GM23338 (cell line): ENCODE results near the gene RSPH3. TPM values are rescaled to one million over a fixed set of nuclear protein-coding genes. Genes with fewer than 3 reads are reported as not detected.

ENCODE experiments used
- ATAC-seq: fragments of 200-7000 bp; cut with Tn5 transposase; 3 replicates; pipeline ENCODE4 v1.9.1; 2020
- DNase-seq: peaks from one replicate; pipeline ENCODE4 v3.0.0-alpha.2; 2015; ENCODE audit warnings: low spot score
- H2AFZ ChIP-seq: fragments of 200-600 bp; sonication (generic); 2 replicates; pipeline ENCODE4 v1.8.0; 2016; ENCODE audit warnings: antibody characterized with exemption, mild to moderate bottlenecking, moderate library complexity
- H3F3A ChIP-seq: fragments of 200-600 bp; sonication (generic); replicated peaks from 2 replicates; pipeline ENCODE4 v1.8.0; 2017; ENCODE audit warnings: antibody characterized with exemption, mixed run types, low read depth
- H3K27ac ChIP-seq: fragments of 200-600 bp; sonication (generic); 2 replicates; pipeline ENCODE4 v1.6.1; 2016; ENCODE audit warnings: low read depth
- H3K27me3 ChIP-seq: fragments of 200-600 bp; sonication (generic); 2 replicates; pipeline ENCODE4 v1.8.0; 2016; ENCODE audit warnings: mild to moderate bottlenecking, mixed run types, moderate library complexity; ENCODE audit not compliant: insufficient read depth
- H3K36me3 ChIP-seq: fragments of 200-600 bp; sonication (generic); 2 replicates; pipeline ENCODE4 v1.8.0; 2016; ENCODE audit warnings: mild to moderate bottlenecking; ENCODE audit not compliant: insufficient read depth
- H3K4me1 ChIP-seq: fragments of 200-600 bp; sonication (generic); 2 replicates; pipeline ENCODE4 v1.8.0; 2016; ENCODE audit warnings: mild to moderate bottlenecking, moderate library complexity; ENCODE audit not compliant: insufficient read depth
- H3K4me2 ChIP-seq: fragments of 200-600 bp; sonication (generic); 2 replicates; pipeline ENCODE4 v1.7.1; 2017; ENCODE audit warnings: mixed run types
- H3K4me3 ChIP-seq: fragments of 200-600 bp; sonication (generic); 2 replicates; pipeline ENCODE4 v1.6.1; 2016; ENCODE audit warnings: mixed run types
- H3K79me2 ChIP-seq: fragments of 200-600 bp; sonication (generic); replicated peaks from 2 replicates; pipeline ENCODE4 v1.8.0; 2017; ENCODE audit warnings: mild to moderate bottlenecking; ENCODE audit not compliant: insufficient read depth
- H3K9me2 ChIP-seq: fragments of 200-600 bp; sonication (generic); 2 replicates; pipeline ENCODE4 v1.8.0; 2017; ENCODE audit not compliant: insufficient read depth
- H4K20me1 ChIP-seq: fragments of 200-600 bp; sonication (generic); replicated peaks from 2 replicates; pipeline ENCODE4 v1.8.0; 2017; ENCODE audit warnings: mild to moderate bottlenecking; ENCODE audit not compliant: insufficient read depth
- H3K27ac Mint-ChIP-seq: 2 replicates; pipeline ENCODE4 v1.8.0; 2020; ENCODE audit warnings: inconsistent platforms, mild to moderate bottlenecking, moderate library complexity, mixed read lengths
- H3K27me3 Mint-ChIP-seq: 3 replicates; pipeline ENCODE4 v1.8.0; 2022; ENCODE audit warnings: low read depth, mild to moderate bottlenecking, moderate library complexity, mixed read lengths, inconsistent platforms; ENCODE audit not compliant: insufficient read depth, poor library complexity
- H3K36me3 Mint-ChIP-seq: 3 replicates; pipeline ENCODE4 v1.8.0; 2021; ENCODE audit warnings: low read depth, mild to moderate bottlenecking, inconsistent platforms, moderate library complexity, mixed read lengths
- H3K4me1 Mint-ChIP-seq: 3 replicates; pipeline ENCODE4 v1.8.0; 2020; ENCODE audit warnings: mild to moderate bottlenecking, inconsistent platforms, mixed read lengths
- H3K4me3 Mint-ChIP-seq: 3 replicates; pipeline ENCODE4 v1.8.0; 2021; ENCODE audit warnings: moderate library complexity, mild to moderate bottlenecking, inconsistent platforms, mixed read lengths
- H3K9me3 Mint-ChIP-seq: 3 replicates; pipeline ENCODE4 v1.8.0; 2020; ENCODE audit warnings: moderate library complexity, mild to moderate bottlenecking, inconsistent platforms, mixed read lengths
- ETS1 ChIP-seq: IDR thresholded peaks from 2 replicates; pipeline ENCODE4 v1.6.1; 2016; ENCODE audit warnings: antibody characterized with exemption
- EZH2 ChIP-seq: fragments of 200-600 bp; sonication (generic); IDR thresholded peaks from one replicate; pipeline ENCODE4 v1.8.0; 2017; ENCODE audit warnings: antibody characterized with exemption, mild to moderate bottlenecking, low read depth; ENCODE audit not compliant: unreplicated experiment
- EZH2phosphoT487 ChIP-seq: fragments of 200-600 bp; sonication (generic); IDR thresholded peaks from one replicate; pipeline ENCODE4 v1.8.1; 2018; ENCODE audit warnings: antibody characterized with exemption; ENCODE audit not compliant: unreplicated experiment
- JUNB ChIP-seq: IDR thresholded peaks from one replicate; pipeline ENCODE4 v1.6.1; 2016; ENCODE audit warnings: antibody characterized with exemption; ENCODE audit not compliant: unreplicated experiment
- NANOG ChIP-seq: IDR thresholded peaks from 2 replicates; pipeline ENCODE4 v1.6.1; 2016; ENCODE audit warnings: antibody characterized with exemption, borderline replicate concordance
- POLR2AphosphoS5 ChIP-seq: IDR thresholded peaks from 2 replicates; pipeline ENCODE4 v1.6.1; 2016; ENCODE audit warnings: antibody characterized with exemption, low read depth
- STAT1 ChIP-seq: IDR thresholded peaks from one replicate; pipeline ENCODE4 v1.6.1; 2016; ENCODE audit warnings: antibody characterized with exemption; ENCODE audit not compliant: unreplicated experiment
- ZNF114 ChIP-seq: fragments of 250-450 bp; sonication (Bioruptor Pico); IDR thresholded peaks from 2 replicates; pipeline ENCODE4 v1.5.0; 2020; ENCODE audit warnings: mild to moderate bottlenecking, moderate library complexity
- ZNF331 ChIP-seq: fragments of 250-450 bp; sonication (Bioruptor Pico); IDR thresholded peaks from 2 replicates; pipeline ENCODE4 v1.5.0; 2020; ENCODE audit warnings: low read depth, mild to moderate bottlenecking, moderate library complexity
- polyA plus RNA-seq: library from polyadenylated mRNA; unstranded; fragments of >200 nt; fragmentation: Nextera tagmentation; extraction: Ambion mirVana; gene quantifications from 2 replicates; pipeline ENCODE4 v1.2.1, GENCODE V29; 2016
- total RNA-seq: library from RNA; depleted of rRNA; stranded (reverse); fragments of >200 nt; shearing (Covaris generic); gene quantifications from 2 replicates; pipeline ENCODE4 v1.2.3, GENCODE V29; 2014
- TF ChIP-seq, protein P1 (sequence below), 2 experiments: fragments of 200-600 bp in 1 of 2; sonication (generic) in 1 of 2; conservative IDR thresholded peaks; 2 replicates each; pipeline versions ENCODE4 v1.5.1 to v1.6.1; 2016 to 2017; ENCODE audit warnings: antibody characterized with exemption in 2 of 2, low read depth in 2 of 2, mild to moderate bottlenecking in 2 of 2, moderate library complexity in 1 of 2
- TF ChIP-seq, protein P2 (sequence below): fragments of 250-450 bp; sonication (Bioruptor Pico); IDR thresholded peaks from 2 replicates; pipeline ENCODE4 v1.5.0; 2020; ENCODE audit warnings: mild to moderate bottlenecking, moderate library complexity
- TF ChIP-seq, protein P3 (sequence below): IDR thresholded peaks from one replicate; pipeline ENCODE4 v1.6.1; 2018; ENCODE audit warnings: antibody characterized with exemption; ENCODE audit not compliant: unreplicated experiment

RSPH3 gene
- total and polyA plus RNA-seq, 2 experiments from 2014 or later = 1.7 to 3.9 TPM

GRCh38 chr6:159041181-159041580, 41.2 kb upstream of the RSPH3 start:
- H3K27me3 Mint-ChIP-seq = peaks cover 3% of the 10 kb centered on the region
- Histone ChIP-seq H3F3A (no peaks in the 10 kb centered on the region), H2AFZ (0 out of 2 replicates have a peak overlapping the region, but pooled peaks have one; percentile 30), H3K79me2 (no peaks in the 10 kb centered on the region), H3K4me3 (no peak overlapping the region), H3K27me3 (no peaks in the 10 kb centered on the region), H4K20me1 (no peaks in the 10 kb centered on the region), H3K27ac (no peak overlapping the region), H3K4me2 (no peak overlapping the region), H3K36me3 (no peaks in the 10 kb centered on the region), H3K4me1 (no peaks in the 10 kb centered on the region; the same call in 1 of the 2 replicates), H3K9me2 (no peaks in the 10 kb centered on the region)
- no peak for ATAC-seq
- H3K36me3 Mint-ChIP-seq = no peaks in the 10 kb centered on the region
- TF ChIP-seq POLR2AphosphoS5 = no peak
- no peak for TF ChIP-seq ZNF331 (CRISPR knock-in tag)
- no peak for TF ChIP-seq JUNB
- TF ChIP-seq, protein P1, sequence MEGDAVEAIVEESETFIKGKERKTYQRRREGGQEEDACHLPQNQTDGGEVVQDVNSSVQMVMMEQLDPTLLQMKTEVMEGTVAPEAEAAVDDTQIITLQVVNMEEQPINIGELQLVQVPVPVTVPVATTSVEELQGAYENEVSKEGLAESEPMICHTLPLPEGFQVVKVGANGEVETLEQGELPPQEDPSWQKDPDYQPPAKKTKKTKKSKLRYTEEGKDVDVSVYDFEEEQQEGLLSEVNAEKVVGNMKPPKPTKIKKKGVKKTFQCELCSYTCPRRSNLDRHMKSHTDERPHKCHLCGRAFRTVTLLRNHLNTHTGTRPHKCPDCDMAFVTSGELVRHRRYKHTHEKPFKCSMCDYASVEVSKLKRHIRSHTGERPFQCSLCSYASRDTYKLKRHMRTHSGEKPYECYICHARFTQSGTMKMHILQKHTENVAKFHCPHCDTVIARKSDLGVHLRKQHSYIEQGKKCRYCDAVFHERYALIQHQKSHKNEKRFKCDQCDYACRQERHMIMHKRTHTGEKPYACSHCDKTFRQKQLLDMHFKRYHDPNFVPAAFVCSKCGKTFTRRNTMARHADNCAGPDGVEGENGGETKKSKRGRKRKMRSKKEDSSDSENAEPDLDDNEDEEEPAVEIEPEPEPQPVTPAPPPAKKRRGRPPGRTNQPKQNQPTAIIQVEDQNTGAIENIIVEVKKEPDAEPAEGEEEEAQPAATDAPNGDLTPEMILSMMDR (conservative IDR thresholded peaks at IDR 0.05; ENCODE audit: low read depth in 2 of 2) = no peak
- TF ChIP-seq ETS1 = no peak
- TF ChIP-seq, protein P2, sequence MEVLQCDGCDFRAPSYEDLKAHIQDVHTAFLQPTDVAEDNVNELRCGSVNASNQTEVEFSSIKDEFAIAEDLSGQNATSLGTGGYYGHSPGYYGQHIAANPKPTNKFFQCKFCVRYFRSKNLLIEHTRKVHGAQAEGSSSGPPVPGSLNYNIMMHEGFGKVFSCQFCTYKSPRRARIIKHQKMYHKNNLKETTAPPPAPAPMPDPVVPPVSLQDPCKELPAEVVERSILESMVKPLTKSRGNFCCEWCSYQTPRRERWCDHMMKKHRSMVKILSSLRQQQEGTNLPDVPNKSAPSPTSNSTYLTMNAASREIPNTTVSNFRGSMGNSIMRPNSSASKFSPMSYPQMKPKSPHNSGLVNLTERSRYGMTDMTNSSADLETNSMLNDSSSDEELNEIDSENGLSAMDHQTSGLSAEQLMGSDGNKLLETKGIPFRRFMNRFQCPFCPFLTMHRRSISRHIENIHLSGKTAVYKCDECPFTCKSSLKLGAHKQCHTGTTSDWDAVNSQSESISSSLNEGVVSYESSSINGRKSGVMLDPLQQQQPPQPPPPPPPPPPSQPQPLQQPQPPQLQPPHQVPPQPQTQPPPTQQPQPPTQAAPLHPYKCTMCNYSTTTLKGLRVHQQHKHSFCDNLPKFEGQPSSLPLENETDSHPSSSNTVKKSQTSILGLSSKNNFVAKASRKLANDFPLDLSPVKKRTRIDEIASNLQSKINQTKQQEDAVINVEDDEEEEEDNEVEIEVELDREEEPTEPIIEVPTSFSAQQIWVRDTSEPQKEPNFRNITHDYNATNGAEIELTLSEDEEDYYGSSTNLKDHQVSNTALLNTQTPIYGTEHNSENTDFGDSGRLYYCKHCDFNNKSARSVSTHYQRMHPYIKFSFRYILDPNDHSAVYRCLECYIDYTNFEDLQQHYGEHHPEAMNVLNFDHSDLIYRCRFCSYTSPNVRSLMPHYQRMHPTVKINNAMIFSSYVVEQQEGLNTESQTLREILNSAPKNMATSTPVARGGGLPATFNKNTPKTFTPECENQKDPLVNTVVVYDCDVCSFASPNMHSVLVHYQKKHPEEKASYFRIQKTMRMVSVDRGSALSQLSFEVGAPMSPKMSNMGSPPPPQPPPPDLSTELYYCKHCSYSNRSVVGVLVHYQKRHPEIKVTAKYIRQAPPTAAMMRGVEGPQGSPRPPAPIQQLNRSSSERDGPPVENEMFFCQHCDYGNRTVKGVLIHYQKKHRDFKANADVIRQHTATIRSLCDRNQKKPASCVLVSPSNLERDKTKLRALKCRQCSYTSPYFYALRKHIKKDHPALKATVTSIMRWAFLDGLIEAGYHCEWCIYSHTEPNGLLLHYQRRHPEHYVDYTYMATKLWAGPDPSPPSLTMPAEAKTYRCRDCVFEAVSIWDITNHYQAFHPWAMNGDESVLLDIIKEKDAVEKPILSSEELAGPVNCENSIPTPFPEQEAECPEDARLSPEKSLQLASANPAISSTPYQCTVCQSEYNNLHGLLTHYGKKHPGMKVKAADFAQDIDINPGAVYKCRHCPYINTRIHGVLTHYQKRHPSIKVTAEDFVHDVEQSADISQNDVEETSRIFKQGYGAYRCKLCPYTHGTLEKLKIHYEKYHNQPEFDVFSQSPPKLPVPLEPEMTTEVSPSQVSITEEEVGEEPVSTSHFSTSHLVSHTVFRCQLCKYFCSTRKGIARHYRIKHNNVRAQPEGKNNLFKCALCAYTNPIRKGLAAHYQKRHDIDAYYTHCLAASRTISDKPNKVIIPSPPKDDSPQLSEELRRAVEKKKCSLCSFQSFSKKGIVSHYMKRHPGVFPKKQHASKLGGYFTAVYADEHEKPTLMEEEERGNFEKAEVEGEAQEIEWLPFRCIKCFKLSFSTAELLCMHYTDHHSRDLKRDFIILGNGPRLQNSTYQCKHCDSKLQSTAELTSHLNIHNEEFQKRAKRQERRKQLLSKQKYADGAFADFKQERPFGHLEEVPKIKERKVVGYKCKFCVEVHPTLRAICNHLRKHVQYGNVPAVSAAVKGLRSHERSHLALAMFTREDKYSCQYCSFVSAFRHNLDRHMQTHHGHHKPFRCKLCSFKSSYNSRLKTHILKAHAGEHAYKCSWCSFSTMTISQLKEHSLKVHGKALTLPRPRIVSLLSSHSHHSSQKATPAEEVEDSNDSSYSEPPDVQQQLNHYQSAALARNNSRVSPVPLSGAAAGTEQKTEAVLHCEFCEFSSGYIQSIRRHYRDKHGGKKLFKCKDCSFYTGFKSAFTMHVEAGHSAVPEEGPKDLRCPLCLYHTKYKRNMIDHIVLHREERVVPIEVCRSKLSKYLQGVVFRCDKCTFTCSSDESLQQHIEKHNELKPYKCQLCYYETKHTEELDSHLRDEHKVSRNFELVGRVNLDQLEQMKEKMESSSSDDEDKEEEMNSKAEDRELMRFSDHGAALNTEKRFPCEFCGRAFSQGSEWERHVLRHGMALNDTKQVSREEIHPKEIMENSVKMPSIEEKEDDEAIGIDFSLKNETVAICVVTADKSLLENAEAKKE = no peak
- no peak for TF ChIP-seq STAT1
- TF ChIP-seq ZNF114 = no peak
- TF ChIP-seq, protein P3, sequence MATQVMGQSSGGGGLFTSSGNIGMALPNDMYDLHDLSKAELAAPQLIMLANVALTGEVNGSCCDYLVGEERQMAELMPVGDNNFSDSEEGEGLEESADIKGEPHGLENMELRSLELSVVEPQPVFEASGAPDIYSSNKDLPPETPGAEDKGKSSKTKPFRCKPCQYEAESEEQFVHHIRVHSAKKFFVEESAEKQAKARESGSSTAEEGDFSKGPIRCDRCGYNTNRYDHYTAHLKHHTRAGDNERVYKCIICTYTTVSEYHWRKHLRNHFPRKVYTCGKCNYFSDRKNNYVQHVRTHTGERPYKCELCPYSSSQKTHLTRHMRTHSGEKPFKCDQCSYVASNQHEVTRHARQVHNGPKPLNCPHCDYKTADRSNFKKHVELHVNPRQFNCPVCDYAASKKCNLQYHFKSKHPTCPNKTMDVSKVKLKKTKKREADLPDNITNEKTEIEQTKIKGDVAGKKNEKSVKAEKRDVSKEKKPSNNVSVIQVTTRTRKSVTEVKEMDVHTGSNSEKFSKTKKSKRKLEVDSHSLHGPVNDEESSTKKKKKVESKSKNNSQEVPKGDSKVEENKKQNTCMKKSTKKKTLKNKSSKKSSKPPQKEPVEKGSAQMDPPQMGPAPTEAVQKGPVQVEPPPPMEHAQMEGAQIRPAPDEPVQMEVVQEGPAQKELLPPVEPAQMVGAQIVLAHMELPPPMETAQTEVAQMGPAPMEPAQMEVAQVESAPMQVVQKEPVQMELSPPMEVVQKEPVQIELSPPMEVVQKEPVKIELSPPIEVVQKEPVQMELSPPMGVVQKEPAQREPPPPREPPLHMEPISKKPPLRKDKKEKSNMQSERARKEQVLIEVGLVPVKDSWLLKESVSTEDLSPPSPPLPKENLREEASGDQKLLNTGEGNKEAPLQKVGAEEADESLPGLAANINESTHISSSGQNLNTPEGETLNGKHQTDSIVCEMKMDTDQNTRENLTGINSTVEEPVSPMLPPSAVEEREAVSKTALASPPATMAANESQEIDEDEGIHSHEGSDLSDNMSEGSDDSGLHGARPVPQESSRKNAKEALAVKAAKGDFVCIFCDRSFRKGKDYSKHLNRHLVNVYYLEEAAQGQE = no peak
- TF ChIP-seq EZH2 = no peak
- no peak for TF ChIP-seq NANOG
- TF ChIP-seq EZH2phosphoT487 = no peak
- no peak for DNase-seq
- H3K4me3 Mint-ChIP-seq = no peak overlapping the region
- no peak overlapping the region for H3K27ac Mint-ChIP-seq
- no peaks in the 10 kb centered on the region for H3K9me3 Mint-ChIP-seq
- H3K4me1 Mint-ChIP-seq = peaks cover 25% of the 10 kb centered on the region; the same call in 2 of the 3 replicates
